ENCODE measurements around the gene SPOCK2. TPM values are rescaled to one million over a fixed set of nuclear protein-coding genes. Genes with fewer than 3 reads are reported as not detected.
A peak's percentile ranks its signal among the peaks of the same experiment; 100 is the strongest.

Gene SPOCK2
- polyA plus RNA-seq, 1 of the 3 experiments (the other 2 are of a cell fraction) = 0.18 TPM

DNA sequence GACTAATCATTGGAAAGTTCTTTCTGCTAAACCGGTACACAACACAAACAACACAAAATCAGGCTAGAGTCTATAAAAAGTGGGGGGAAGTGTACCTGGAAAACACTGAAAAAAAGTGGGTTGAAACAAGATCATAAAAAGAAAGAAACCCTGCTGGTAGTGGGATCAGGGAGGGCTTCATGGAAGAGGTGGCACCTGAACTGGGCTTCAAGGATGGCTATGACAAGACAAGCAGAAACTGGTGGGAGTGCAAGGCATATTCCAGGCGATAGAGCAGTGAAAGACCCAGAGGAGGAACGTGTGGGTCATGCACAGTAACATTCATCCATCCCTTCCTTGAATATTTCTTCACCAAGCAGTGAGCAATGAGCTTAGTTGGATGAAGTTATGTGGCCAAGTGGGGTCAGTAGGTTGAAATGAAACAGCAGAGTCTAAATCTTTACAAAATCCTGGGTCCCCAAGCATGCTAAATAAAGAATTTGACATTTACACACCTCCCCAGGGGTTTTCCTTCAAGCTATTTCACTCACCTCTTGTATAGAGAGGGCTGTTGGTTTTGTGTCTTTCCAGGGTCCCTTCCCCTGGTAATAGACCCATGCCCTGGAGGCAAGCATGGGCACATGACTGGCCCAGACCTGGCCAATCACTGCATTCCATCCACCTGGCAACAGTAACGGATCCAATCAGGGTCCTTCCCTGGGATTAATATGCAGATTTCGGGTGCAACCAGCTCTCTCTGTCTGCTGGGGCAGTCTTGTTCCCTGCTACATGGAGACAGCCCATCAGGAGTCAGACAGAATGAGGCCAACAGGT is 38.2 kb downstream of the SPOCK2 start:
- no peaks in the 10 kb centered on the region for H3K9me3 ChIP-seq
- H3K4me3 ChIP-seq (ENCODE audit: low read depth in 2 of 2, low read length in 1 of 2) = no peak overlapping the region
- TF ChIP-seq CHD2 (IDR thresholded peaks at IDR 0.05; ENCODE audit: low read length, partially characterized antibody) (no peak), TAF1 (IDR thresholded peaks at IDR 0.05; ENCODE audit: borderline replicate concordance, low read depth, low read length) (no peak), NFIC (IDR thresholded peaks at IDR 0.05; ENCODE audit: borderline replicate concordance) (no peak), MXI1 (IDR thresholded peaks at IDR 0.05; ENCODE audit: low read depth, low read length) (no peak), RXRA (IDR thresholded peaks at IDR 0.05; ENCODE audit: borderline replicate concordance, low read depth) (no peak), MEF2A (IDR thresholded peaks at IDR 0.05; ENCODE audit: borderline replicate concordance, low read depth) (no peak), RFX5 (IDR thresholded peaks at IDR 0.05; ENCODE audit: low read length) (peak; percentile 61; the same call in 1 of the 2 replicates)
- H3K27ac ChIP-seq (ENCODE audit: low read depth in 2 of 2, low read length in 1 of 2) = no peak overlapping the region
- H3K4me2 ChIP-seq = no peak overlapping the region
- no peaks in the 10 kb centered on the region for H3K36me3 ChIP-seq (replicated peaks in 1 of 2; ENCODE audit: control insufficient read depth in 1 of 2, insufficient read depth in 2 of 2, low read length in 1 of 2)
- no peaks in the 10 kb centered on the region for H4K20me1 ChIP-seq (ENCODE audit: insufficient read depth)
- POLR2A ChIA-PET = no interaction called here
- no peak for DNase-seq
- no peaks in the 10 kb centered on the region; a peak in 1 of 4 replicates for H3K4me1 ChIP-seq (ENCODE audit: control insufficient read depth in 1 of 2, insufficient read depth in 2 of 2, low read depth in 1 of 2, low read length in 1 of 2)
- no peaks in the 10 kb centered on the region for H3K27me3 ChIP-seq (ENCODE audit: insufficient read depth)
- CTCF ChIA-PET = interaction anchor here (0.7 to 11.9 kb wide), 11 partner anchors 13 to 290 kb away, joined by 3 to 250 read pairs (median 35); partner anchors contain the start of gene CHST3
- no peaks in the 10 kb centered on the region for H3K79me2 ChIP-seq (ENCODE audit: insufficient read depth)
- no peak overlapping the region for H2AFZ ChIP-seq (ENCODE audit: low read depth)
- H3K9me2 ChIP-seq = no peaks in the 10 kb centered on the region
- WGBS (ENCODE audit: low lambda C conversion rate) = 66% methylated on average over 5 of the region's 5 CpGs
- no peak overlapping the region for H3K9ac ChIP-seq
- no peaks in the 10 kb centered on the region for H3F3A ChIP-seq (replicated peaks; ENCODE audit: insufficient read depth)

DNA sequence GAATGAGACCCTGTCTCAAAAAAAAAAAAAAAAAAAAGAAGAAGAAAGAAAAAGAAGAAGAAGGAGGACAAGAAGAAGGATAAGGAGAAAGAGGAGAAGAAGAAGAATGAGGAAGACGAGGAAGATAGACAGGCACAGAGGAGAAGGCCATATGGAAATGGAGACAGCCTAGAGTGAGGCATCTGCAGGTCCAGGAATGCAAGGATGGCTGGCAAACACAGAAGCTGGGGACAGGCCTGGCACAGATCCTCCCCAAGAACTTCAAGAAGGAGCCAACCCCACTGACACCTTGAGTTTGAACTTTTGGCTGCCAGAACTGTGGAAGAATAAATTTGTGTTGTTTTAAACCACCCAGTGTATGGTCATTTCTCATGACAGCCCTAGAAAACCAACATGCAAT is 38.9 kb downstream of the SPOCK2 start:
- CTCF ChIA-PET = interaction anchor here (0.7 to 11.9 kb wide), 37 partner anchors 9 to 291 kb away, joined by 3 to 250 read pairs (median 7); partner anchors contain the start of gene CHST3
- WGBS (ENCODE audit: low lambda C conversion rate) = 3% methylated on average over 1 of the region's 1 CpG

More for the DNA sequence above, 38.9 kb downstream of the SPOCK2 start:
- Histone ChIP-seq H3K27me3 (ENCODE audit: insufficient read depth) (no peaks in the 10 kb centered on the region), H3K9ac (no peak overlapping the region), H2AFZ (ENCODE audit: low read depth) (no peak overlapping the region), H3K9me2 (no peaks in the 10 kb centered on the region), H3K4me1 (ENCODE audit: control insufficient read depth in 1 of 2, insufficient read depth in 2 of 2, low read depth in 1 of 2, low read length in 1 of 2) (peaks cover 0 to 4% of the 10 kb centered on the region in 2 experiments; a peak in 1 of 4 replicates), H3K4me3 (ENCODE audit: low read depth in 2 of 2, low read length in 1 of 2) (no peak overlapping the region), H4K20me1 (ENCODE audit: insufficient read depth) (no peaks in the 10 kb centered on the region), H3K27ac (ENCODE audit: low read depth in 2 of 2, low read length in 1 of 2) (no peak overlapping the region), H3K79me2 (ENCODE audit: insufficient read depth) (no peaks in the 10 kb centered on the region), H3K9me3 (no peaks in the 10 kb centered on the region), H3K36me3 (replicated peaks in 1 of 2; ENCODE audit: control insufficient read depth in 1 of 2, insufficient read depth in 2 of 2, low read length in 1 of 2) (no peaks in the 10 kb centered on the region), H3F3A (replicated peaks; ENCODE audit: insufficient read depth) (no peaks in the 10 kb centered on the region), H3K4me2 (no peak overlapping the region)
- DNase-seq = no peak
- POLR2A ChIA-PET = no interaction called here
- TF ChIP-seq FOSL2 (IDR thresholded peaks at IDR 0.05; ENCODE audit: borderline replicate concordance, low read depth) (no peak), SMC3 (IDR thresholded peaks at IDR 0.05; ENCODE audit: low read depth, low read length) (no peak), MXI1 (IDR thresholded peaks at IDR 0.05; ENCODE audit: low read depth, low read length) (no peak), ELF1 (IDR thresholded peaks at IDR 0.05) (no peak)
- TF ChIP-seq, protein P1, sequence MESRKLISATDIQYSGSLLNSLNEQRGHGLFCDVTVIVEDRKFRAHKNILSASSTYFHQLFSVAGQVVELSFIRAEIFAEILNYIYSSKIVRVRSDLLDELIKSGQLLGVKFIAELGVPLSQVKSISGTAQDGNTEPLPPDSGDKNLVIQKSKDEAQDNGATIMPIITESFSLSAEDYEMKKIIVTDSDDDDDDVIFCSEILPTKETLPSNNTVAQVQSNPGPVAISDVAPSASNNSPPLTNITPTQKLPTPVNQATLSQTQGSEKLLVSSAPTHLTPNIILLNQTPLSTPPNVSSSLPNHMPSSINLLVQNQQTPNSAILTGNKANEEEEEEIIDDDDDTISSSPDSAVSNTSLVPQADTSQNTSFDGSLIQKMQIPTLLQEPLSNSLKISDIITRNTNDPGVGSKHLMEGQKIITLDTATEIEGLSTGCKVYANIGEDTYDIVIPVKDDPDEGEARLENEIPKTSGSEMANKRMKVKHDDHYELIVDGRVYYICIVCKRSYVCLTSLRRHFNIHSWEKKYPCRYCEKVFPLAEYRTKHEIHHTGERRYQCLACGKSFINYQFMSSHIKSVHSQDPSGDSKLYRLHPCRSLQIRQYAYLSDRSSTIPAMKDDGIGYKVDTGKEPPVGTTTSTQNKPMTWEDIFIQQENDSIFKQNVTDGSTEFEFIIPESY (IDR thresholded peaks at IDR 0.05; ENCODE audit: borderline replicate concordance, low read depth) = no peak
- TF ChIP-seq, protein P2, sequence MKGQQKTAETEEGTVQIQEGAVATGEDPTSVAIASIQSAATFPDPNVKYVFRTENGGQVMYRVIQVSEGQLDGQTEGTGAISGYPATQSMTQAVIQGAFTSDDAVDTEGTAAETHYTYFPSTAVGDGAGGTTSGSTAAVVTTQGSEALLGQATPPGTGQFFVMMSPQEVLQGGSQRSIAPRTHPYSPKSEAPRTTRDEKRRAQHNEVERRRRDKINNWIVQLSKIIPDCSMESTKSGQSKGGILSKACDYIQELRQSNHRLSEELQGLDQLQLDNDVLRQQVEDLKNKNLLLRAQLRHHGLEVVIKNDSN (IDR thresholded peaks at IDR 0.05; ENCODE audit: borderline replicate concordance, low read depth) = no peak
